IMR-90 (cell line): ENCODE data around the gene SUGCT. TPM values are rescaled to one million over a fixed set of nuclear protein-coding genes. Genes with fewer than 3 reads are reported as not detected.

ENCODE experiments used
- ATAC-seq: fragments of 200-7000 bp; cut with Tn5 transposase; 2 replicates; pipeline ENCODE4 v1.9.1; 2020; ENCODE audit warnings: low read depth, mild to moderate bottlenecking, moderate library complexity
- BruUV-seq: library from RNA; stranded (reverse); fragments of 400-500 nt; replicated peaks from 2 replicates; lab custom pipeline; 2021; lab: Mats Ljungman, UMichigan
- CTCF ChIA-PET: fragments of 300-600 bp; formaldehyde crosslinking; extraction: SDS; loops from one replicate; lab custom pipeline; 2021; ENCODE audit warnings: antibody characterized with exemption; lab: Yijun Ruan, JAX
- POLR2A ChIA-PET: fragments of 300-600 bp; sonication (Branson Sonifier 250); formaldehyde crosslinking; loops from one replicate; lab custom pipeline; 2022; ENCODE audit warnings: antibody characterized with exemption; ENCODE audit not compliant: unreplicated experiment; lab: Charles Lee
- DNase-seq: peaks from one replicate; pipeline ENCODE4 v3.0.0; 2013
- H2AFZ ChIP-seq: replicated peaks from 2 replicates; pipeline ENCODE3; 2013; ENCODE audit warnings: low read length, mild to moderate bottlenecking; ENCODE audit not compliant: poor library complexity
- H2AK5ac ChIP-seq: 2 replicates; pipeline ENCODE4 v1.6.1; 2013; ENCODE audit warnings: low read depth, low read length, inconsistent platforms
- H2AK9ac ChIP-seq: replicated peaks from 2 replicates; pipeline ENCODE3; 2013; ENCODE audit warnings: mild to moderate bottlenecking, low read depth, low read length, moderate library complexity; ENCODE audit not compliant: poor library complexity
- H2BK120ac ChIP-seq: 2 replicates; pipeline ENCODE4 v1.6.1; 2013; ENCODE audit warnings: low read depth, low read length, inconsistent platforms
- H2BK15ac ChIP-seq: 3 replicates; pipeline ENCODE4 v1.6.1; 2013; ENCODE audit warnings: low read depth, low read length, inconsistent platforms
- H2BK20ac ChIP-seq: 2 replicates; pipeline ENCODE4 v1.6.1; 2013; ENCODE audit warnings: low read depth, mild to moderate bottlenecking, inconsistent platforms, low read length, moderate library complexity
- H2BK5ac ChIP-seq: 2 replicates; pipeline ENCODE4 v1.6.1; 2013; ENCODE audit warnings: mild to moderate bottlenecking, low read depth, low read length, inconsistent platforms; ENCODE audit not compliant: poor library complexity, severe bottlenecking
- H3K14ac ChIP-seq: replicated peaks from 2 replicates; pipeline ENCODE4 v1.6.1; 2013; ENCODE audit warnings: low read depth, low read length, inconsistent platforms
- H3K18ac ChIP-seq: 2 replicates; pipeline ENCODE4 v1.6.1; 2013; ENCODE audit warnings: low read depth, low read length, control low read depth
- H3K23ac ChIP-seq: 2 replicates; pipeline ENCODE4 v1.6.1; 2013; ENCODE audit warnings: low read depth, low read length, inconsistent platforms
- H3K27ac ChIP-seq: 2 replicates; pipeline ENCODE4 v1.5.1; 2013; ENCODE audit warnings: mild to moderate bottlenecking, control low read depth, low read length; ENCODE audit not compliant: insufficient read depth
- H3K27me3 ChIP-seq: 2 replicates; pipeline ENCODE4 v1.6.1; 2013; ENCODE audit warnings: low read length; ENCODE audit not compliant: control insufficient read depth, insufficient read depth
- H3K36me3 ChIP-seq: 2 replicates; pipeline ENCODE4 v1.6.1; 2013; ENCODE audit warnings: low read length, mixed read lengths; ENCODE audit not compliant: control insufficient read depth, insufficient read depth
- H3K4ac ChIP-seq: 2 replicates; pipeline ENCODE4 v1.6.1; 2013; ENCODE audit warnings: low read depth, low read length, inconsistent platforms
- H3K4me1 ChIP-seq: 2 replicates; pipeline ENCODE4 v1.6.1; 2013; ENCODE audit warnings: low read length, mixed read lengths; ENCODE audit not compliant: control insufficient read depth, insufficient read depth
- H3K4me2 ChIP-seq: 2 replicates; pipeline ENCODE4 v1.6.1; 2013; ENCODE audit warnings: low read depth, mild to moderate bottlenecking, control low read depth, low read length, moderate library complexity
- H3K4me3 ChIP-seq: 2 replicates; pipeline ENCODE4 v1.5.1; 2013; ENCODE audit warnings: low read depth, mild to moderate bottlenecking, control low read depth, low read length, moderate library complexity; ENCODE audit not compliant: insufficient read depth
- H3K56ac ChIP-seq: 2 replicates; pipeline ENCODE4 v1.6.1; 2013; ENCODE audit warnings: low read length, inconsistent platforms; ENCODE audit not compliant: insufficient read depth; ENCODE audit errors: extremely low read depth
- H3K79me1 ChIP-seq, 2 experiments: 2 replicates each; pipeline ENCODE4 v1.6.1; 2013; ENCODE audit warnings: low read length in 2 of 2, inconsistent platforms in 1 of 2, low read depth in 1 of 2
- H3K9ac ChIP-seq: 2 replicates; pipeline ENCODE4 v1.6.1; 2013; ENCODE audit warnings: low read depth, low read length, control low read depth
- H3K9me1 ChIP-seq: 2 replicates; pipeline ENCODE4 v1.6.1; 2013; ENCODE audit warnings: low read length, inconsistent platforms; ENCODE audit not compliant: insufficient read depth
- H3K9me3 ChIP-seq: 2 replicates; pipeline ENCODE4 v1.6.1; 2013; ENCODE audit warnings: low read length; ENCODE audit not compliant: control insufficient read depth, insufficient read depth
- H4K20me1 ChIP-seq: 2 replicates; pipeline ENCODE4 v1.6.1; 2013; ENCODE audit warnings: low read length, inconsistent platforms; ENCODE audit not compliant: insufficient read depth
- H4K5ac ChIP-seq: 2 replicates; pipeline ENCODE4 v1.6.1; 2013; ENCODE audit warnings: mild to moderate bottlenecking, low read depth, low read length, control low read depth
- H4K8ac ChIP-seq, 2 experiments: 2 replicates each; pipeline ENCODE4 v1.6.1; 2013; ENCODE audit warnings: low read depth in 2 of 2, low read length in 2 of 2, control low read depth in 1 of 2, inconsistent platforms in 1 of 2
- H4K91ac ChIP-seq: 2 replicates; pipeline ENCODE4 v1.6.1; 2013; ENCODE audit warnings: low read depth, low read length, inconsistent platforms; ENCODE audit not compliant: insufficient read depth
- BHLHE40 ChIP-seq: fragments of 150-350 bp; IDR thresholded peaks from 2 replicates; pipeline ENCODE4 v1.6.1; 2016; ENCODE audit warnings: mild to moderate bottlenecking, low read depth, low read length
- CEBPB ChIP-seq: IDR thresholded peaks from 2 replicates; pipeline ENCODE4 v1.6.1; 2012; ENCODE audit warnings: low read depth, low read length, improper control_type of control experiment
- CHD1 ChIP-seq: IDR thresholded peaks from 2 replicates; pipeline ENCODE4 v1.6.1; 2012; ENCODE audit warnings: low read depth, low read length, improper control_type of control experiment
- CTCF ChIP-seq: conservative IDR thresholded peaks from 2 replicates; pipeline ENCODE4 v1.5.1; 2012; ENCODE audit warnings: mild to moderate bottlenecking, low read depth, low read length, improper control_type of control experiment
- ELK1 ChIP-seq: fragments of 150-350 bp; IDR thresholded peaks from 2 replicates; pipeline ENCODE4 v1.6.1; 2016; ENCODE audit warnings: low read depth, mild to moderate bottlenecking, low read length, moderate library complexity, borderline replicate concordance
- MAFK ChIP-seq: IDR thresholded peaks from 2 replicates; pipeline ENCODE4 v1.6.1; 2012; ENCODE audit warnings: low read depth, low read length, improper control_type of control experiment
- MAZ ChIP-seq: IDR thresholded peaks from 2 replicates; pipeline ENCODE4 v1.6.1; 2012; ENCODE audit warnings: low read depth, mild to moderate bottlenecking, low read length, improper control_type of control experiment, moderate library complexity, borderline replicate concordance
- MXI1 ChIP-seq: IDR thresholded peaks from 2 replicates; pipeline ENCODE4 v1.6.1; 2012; ENCODE audit warnings: low read depth, mild to moderate bottlenecking, low read length, moderate library complexity, borderline replicate concordance
- NFE2L2 ChIP-seq: fragments of 150-350 bp; IDR thresholded peaks from 2 replicates; pipeline ENCODE4 v1.6.1; 2016; ENCODE audit warnings: low read depth, mild to moderate bottlenecking, low read length
- POLR2A ChIP-seq: IDR thresholded peaks from 2 replicates; pipeline ENCODE4 v1.6.1; 2012; ENCODE audit warnings: mild to moderate bottlenecking, low read depth, low read length
- RAD21 ChIP-seq: IDR thresholded peaks from 2 replicates; pipeline ENCODE4 v1.6.1; 2012; ENCODE audit warnings: low read length, improper control_type of control experiment
- RCOR1 ChIP-seq: IDR thresholded peaks from 2 replicates; pipeline ENCODE4 v1.6.1; 2012; ENCODE audit warnings: mild to moderate bottlenecking, low read length, improper control_type of control experiment; ENCODE audit not compliant: insufficient replicate concordance
- RFX5 ChIP-seq: IDR thresholded peaks from 2 replicates; pipeline ENCODE4 v1.8.0; 2012; ENCODE audit warnings: low read depth, mild to moderate bottlenecking, low read length, moderate library complexity
- SMC3 ChIP-seq: fragments of 150-350 bp; IDR thresholded peaks from 2 replicates; pipeline ENCODE4 v1.6.1; 2016; ENCODE audit warnings: low read depth, mild to moderate bottlenecking, antibody characterized with exemption, low read length, moderate library complexity
- USF2 ChIP-seq: fragments of 150-350 bp; IDR thresholded peaks from 2 replicates; pipeline ENCODE4 v1.6.1; 2017; ENCODE audit warnings: mild to moderate bottlenecking, antibody characterized with exemption, low read length, low read depth
- WGBS, 2 experiments: methylation state at CpG; one replicate each; pipeline versions ENCODE4 v1.1.5 to v1.1.7; 2013; ENCODE audit warnings: missing lambda C conversion rate in 2 of 2; ENCODE audit not compliant: insufficient read length in 1 of 2; ENCODE audit errors: extremely low coverage in 2 of 2; 5-methylcytosine and 5-hydroxymethylcytosine counted together
- dilution Hi-C: fragments of 300-500 bp; cut with HindIII; formaldehyde crosslinking; loops from one replicate; pipeline ENCODE4 v1.14.3; 2018; ENCODE audit warnings: low sequenced_read_pairs; ENCODE audit not compliant: unreplicated experiment
- in situ Hi-C: fragments of 300-500 bp; cut with MboI; formaldehyde crosslinking; loops from 3 replicates; pipeline ENCODE4 v1.14.3; 2019; ENCODE audit warnings: low sequenced_read_pairs, inconsistent platforms, mixed read lengths
- intact Hi-C: fragments of 100-400 bp; cut with micrococcal nuclease; formaldehyde crosslinking; loops from 2 replicates; pipeline ENCODE4 v1.10.0; 2022
- polyA plus RNA-seq, 3 experiments: library from polyadenylated mRNA; depleted of rRNA; stranded (reverse); fragments of >200 nt; gene quantifications; 2 replicates each; pipeline ENCODE4 v1.2.3, GENCODE V29; 2012; ENCODE audit warnings: low replicate concordance in 1 of 3
- total RNA-seq: library from RNA; depleted of rRNA; stranded (reverse); fragments of >200 nt; gene quantifications from 2 replicates; pipeline ENCODE4 v1.2.3, GENCODE V29; 2012

Gene SUGCT
- total and polyA plus RNA-seq, 2 of the 4 experiments (the other 2 are of a cell fraction) = 5.9 to 8.3 TPM

GRCh38 chr7:40369641-40370277 lies 235.0 kb downstream of the SUGCT start:
- intact Hi-C loops = no loop called here
- Histone ChIP-seq H2BK20ac (no peak overlapping the region), H2BK15ac (no peak overlapping the region), H3K4me2 (no peak overlapping the region), H3K36me3 (no peaks in the 10 kb centered on the region), H2BK120ac (no peak overlapping the region), H4K5ac (no peak overlapping the region), H3K14ac (no peak overlapping the region), H4K91ac (no peak overlapping the region), H3K23ac (no peak overlapping the region), H3K4me1 (no peaks in the 10 kb centered on the region), H2AK9ac (no peak overlapping the region), H3K9me3 (no peaks in the 10 kb centered on the region), H4K8ac (no peak overlapping the region), H3K9ac (no peak overlapping the region), H3K56ac (no peak overlapping the region), H3K18ac (no peak overlapping the region), H3K27me3 (no peaks in the 10 kb centered on the region), H4K20me1 (no peaks in the 10 kb centered on the region), H2AFZ (no peak overlapping the region), H3K27ac (no peak overlapping the region), H2BK5ac (no peak overlapping the region), H3K79me1 (no peaks in the 10 kb centered on the region), H2AK5ac (no peak overlapping the region), H3K4ac (no peak overlapping the region), H3K4me3 (no peak overlapping the region), H3K9me1 (no peaks in the 10 kb centered on the region)
- dilution Hi-C loops = no loop called here
- ChIA-PET POLR2A (no interaction called here), CTCF (no interaction called here)
- BruUV-seq = no TSS peak
- no peak for ATAC-seq
- DNase-seq = no peak
- TF ChIP-seq ELK1 = no peak
- no peak for TF ChIP-seq NFE2L2
- no peak for TF ChIP-seq MXI1
- no peak for TF ChIP-seq SMC3
- no peak for TF ChIP-seq CHD1
- TF ChIP-seq MAZ = no peak
- no peak for TF ChIP-seq RCOR1
- no peak for TF ChIP-seq USF2
- no peak for TF ChIP-seq BHLHE40
- no peak for TF ChIP-seq MAFK
- no peak for TF ChIP-seq RFX5
- TF ChIP-seq RAD21 = no peak
- TF ChIP-seq CTCF = no peak
- no peak for TF ChIP-seq CEBPB
- no peak for TF ChIP-seq POLR2A
- in situ Hi-C loops = no loop called here
- WGBS, 2 experiments = 40% methylated on average over 2 of the region's 5 CpGs; no CpG with 5 or more reads in 1 of the 2 experiments
